ENCODE data around the gene RUNX2.

RUNX2 gene

DNA sequence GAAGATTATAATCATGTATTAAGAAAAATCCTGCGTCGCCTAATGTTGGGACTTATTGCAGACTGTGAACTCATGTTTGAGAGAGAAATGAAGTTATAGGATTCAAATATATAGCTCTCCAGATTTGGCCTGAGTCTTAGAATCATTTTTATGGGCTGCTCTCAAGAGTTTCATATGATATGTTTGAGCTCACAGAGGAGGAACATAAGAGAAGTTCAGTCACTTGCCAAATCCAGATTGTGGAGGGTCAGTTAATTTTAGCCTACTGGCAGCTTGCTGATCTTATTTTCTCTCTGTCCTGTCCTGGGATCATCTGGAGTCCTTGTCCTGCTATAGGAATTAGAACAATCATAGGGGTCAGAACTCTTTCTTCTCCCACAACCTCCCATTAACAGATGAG, 235.7 kb downstream of the RUNX2 start:
- DNase-seq: no peak

DNA sequence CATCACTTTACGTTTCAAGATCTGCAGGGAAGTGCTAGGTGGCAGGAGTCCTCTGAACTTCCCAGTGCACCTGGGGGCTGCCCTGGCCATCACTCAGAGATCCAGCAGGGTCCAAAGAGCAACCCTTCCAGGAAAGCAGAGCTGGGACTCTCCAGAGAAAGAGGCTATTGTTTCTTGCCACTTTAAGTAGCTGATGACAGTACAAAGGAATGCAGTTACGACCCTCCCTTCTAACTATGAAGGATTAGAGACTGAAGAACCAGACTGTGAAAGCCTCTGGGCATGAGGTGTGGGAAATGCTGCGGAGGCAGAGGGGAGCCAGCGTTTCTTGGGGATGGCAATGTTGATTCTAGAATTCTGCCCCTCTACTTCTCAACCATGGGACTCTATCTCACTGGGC, 238.8 kb downstream of the RUNX2 start:
- no peak for DNase-seq

DNA sequence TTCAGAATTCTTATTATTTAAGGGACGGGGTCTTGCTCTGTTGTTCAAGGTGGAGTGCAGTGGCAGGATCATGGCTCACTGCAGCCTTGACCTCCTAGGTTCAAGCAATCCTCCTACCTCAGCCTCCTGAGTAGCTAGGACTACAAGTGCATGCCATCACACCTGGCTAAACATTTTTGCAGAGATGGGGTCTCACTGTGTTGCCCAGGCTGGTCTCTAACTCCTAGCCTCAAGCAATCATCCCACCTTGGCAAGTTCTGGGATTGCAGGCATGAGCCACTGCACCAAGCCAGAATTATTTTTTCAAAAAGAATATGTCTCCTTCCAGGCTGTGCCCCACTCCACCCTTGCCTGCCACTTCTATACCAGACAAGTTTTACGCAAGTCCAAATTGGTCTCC, 239.7 kb downstream of the RUNX2 start:
- no peak for DNase-seq

DNA sequence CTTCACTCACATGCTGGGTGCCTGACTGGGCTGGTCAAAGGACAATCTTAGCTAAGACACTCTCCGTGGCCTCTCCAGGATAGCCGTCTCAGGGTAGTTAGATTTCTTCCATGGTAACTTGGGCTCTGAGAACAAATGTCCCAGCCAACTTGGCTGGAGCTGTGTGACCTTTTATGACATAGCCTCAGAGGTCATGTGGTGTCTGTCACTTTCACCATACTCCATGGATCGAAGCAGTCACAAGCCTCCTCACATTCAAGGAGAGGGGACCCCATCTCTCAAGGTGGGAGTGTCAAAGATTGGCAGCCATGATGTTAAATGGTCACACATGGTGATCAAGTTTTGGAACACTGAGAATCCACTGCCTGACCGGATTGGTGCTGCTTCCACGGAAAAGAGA, 240.5 kb downstream of the RUNX2 start:
- no peak for DNase-seq

DNA sequence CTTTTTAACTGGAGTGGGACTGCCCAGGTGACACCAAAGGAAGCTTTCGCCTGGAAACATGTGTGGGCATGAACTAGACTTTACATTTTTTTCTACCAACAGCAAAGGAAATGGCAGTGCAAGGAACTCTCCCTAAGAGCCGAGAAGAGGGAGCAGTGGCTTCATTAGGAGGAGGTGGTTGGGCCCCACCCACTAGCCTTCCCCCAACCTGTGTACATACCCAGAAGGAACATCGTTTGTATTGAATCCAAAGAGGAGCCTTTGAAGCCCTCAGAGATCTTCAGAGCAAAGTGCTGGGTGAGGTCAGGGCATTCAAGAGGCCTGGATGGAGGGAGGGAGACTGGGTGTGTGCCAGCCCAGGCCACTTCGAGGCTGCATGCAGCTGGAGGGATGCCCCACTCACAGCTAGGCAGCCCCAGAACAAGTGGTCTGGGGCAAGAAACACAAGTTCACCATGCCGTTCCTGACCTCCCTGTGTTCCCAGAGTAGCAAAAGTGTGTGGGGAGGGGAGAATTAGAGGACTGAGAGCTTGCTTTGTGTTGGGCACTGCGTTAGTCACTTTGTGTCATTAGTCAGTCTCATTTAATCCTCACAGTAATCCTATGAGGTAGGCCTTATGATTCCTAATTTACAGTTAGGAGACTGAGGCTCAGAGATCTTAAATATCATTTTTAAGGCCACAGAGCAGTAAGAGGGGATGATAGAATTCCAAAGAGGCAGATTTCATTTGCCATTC, 241.2 kb downstream of the RUNX2 start:
- no peak for DNase-seq

DNA sequence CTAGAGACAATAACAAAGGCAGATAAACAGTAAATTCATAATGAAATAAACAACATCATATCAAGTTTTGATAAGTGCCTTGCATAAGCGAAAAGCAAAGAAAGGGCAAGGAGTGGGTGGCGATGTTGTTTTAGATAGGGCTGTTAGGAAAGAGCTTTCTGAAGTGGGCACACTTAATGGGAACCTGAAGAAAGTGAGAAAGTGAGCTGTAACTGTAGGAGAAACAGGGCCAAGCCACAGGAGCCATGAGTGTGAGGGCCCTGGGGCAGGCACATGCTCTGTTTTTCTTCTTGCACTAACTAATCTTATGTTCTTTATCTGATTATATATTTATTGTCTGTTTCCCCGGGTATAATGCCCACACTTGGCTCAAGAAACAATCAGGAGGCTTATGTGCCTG, 243.0 kb downstream of the RUNX2 start:
- DNase-seq: no peak

DNA sequence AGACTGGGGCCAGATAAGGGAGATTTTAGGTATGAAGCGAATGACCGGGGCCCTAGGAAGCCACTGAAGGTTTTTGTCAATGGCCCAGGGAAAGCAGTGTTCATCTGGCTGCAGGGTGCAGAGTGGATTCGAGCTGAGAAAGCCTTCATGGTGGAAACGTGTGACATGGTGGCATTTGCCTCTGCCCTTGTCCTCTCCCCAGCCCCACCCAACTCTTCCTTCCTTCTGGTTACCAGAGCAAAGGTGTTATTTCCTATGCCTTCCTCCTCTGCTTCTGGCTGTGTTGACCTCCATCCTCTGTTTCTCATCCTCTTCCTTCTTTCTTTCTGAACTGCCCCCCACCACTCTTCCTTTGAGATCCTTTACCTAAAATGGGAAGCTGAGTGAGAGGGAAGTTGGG, 244.7 kb downstream of the RUNX2 start:
- no peak for DNase-seq

DNA sequence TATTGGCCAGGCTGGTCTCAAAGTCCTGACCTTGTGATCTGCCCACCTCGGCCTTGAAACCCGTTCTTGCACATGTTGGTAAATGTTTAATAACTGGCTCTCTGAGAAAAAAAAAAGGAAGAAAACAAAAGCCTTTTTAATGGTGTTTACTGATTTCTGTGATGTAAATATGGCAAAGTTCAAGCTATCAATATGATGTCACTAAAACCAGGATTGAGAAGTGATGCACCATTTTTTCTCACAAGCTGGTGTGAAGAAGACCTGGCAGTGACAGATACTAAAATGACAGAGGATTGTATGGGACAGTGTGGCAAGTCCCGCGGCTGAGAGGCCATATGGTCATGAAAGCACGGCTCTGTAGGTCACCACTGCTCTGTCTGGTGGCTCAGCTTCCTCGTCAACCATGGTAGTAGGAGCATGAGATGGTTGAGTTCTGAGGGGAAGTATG, 245.9 kb downstream of the RUNX2 start:
- DNase-seq: no peak

DNA sequence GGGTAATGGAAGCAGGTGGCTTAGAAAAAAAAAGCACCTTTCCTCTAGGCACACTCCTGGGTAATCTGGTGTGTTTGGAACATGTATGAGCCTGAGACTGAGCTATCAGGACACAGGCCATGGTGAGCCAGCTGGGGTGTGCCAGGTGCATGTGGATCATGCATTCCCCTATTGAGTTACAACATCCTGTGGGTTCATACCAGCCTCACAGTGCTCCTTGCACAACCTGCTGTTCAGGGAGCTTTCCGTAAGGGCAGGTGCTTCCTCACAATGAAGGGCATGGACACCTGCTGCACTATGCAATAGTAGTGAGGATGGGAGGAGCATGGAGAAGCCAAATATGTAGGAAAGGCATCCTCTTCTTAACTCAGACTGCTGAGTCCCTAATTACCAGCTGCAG, 246.8 kb downstream of the RUNX2 start:
- DNase-seq: no peak

DNA sequence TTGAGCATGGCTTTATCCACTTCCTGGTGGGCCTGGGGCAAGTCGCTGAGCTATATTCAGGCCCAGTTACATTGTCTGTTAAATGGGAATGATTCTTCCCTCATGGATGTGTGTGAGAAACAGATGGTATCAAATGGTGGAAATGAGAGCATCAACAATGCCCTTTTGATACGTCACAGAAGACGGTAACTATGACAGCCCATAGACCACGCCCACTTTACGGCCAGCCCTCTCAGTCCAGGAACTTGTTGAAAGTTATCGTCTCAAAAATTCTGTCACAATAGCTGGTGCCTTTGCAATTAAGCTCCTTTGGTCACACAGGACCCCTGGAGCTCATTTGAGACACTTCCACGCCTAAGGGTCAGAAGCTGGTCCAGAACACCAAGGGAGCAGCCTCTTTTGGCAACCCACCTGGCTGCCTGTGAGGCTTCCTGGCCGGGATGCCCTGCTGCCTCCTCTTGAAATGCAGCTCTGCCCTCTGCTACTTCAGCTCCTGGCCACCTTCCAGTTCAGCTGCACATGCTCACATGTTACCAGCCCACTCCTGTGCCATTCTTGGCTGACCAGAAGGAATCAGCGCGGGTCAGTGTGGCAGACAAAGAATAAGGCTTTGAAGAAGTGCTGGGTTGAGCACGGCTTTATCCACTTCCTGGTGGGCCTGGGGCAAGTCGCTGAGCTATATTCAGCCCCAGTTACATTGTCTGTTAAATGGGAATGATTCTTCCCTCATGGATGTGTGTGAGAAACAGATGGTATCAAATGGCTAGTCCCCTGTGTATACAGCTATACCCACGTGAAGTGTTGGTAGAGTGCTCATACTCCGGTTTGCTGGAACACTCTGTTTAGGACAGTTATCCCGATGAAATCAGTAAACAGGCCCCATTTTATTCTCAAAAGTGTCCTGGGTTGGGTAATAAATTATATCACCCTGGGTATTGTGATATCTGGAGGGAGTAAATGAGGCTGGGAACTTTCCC, 248.8 kb downstream of the RUNX2 start:
- no peak for DNase-seq

DNA sequence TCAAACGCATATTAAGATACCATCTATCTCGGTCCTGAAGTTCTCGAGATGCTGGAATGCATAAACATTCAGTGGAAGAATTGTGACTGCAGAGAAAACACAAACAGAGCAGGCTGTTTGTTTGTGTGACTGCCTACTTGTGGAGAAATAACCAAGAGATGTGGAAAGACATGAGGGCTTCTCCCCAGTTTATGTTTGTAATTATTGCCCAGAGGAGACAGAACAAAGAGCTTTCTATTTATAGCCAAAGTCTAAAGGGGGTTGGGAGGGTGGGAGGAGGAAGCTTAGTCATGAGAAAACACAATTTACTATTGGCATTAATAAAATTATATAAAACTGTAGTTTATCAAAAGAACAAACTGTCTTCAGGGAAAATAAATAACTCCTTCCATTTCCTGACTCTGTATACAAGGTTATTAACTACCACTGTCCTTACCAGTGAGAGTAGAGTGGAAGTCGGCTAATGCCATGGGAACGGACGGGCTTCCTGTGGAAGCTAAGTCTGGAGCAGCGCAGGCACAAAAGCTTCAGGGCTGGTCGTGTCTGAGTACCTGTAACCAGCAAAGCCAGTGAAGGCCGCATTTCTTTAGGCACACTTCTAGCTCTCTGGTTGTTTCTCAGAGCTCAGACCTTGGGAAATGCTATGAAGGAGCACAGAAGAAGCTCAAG, 249.8 kb downstream of the RUNX2 start:
- DNase-seq: no peak

DNA sequence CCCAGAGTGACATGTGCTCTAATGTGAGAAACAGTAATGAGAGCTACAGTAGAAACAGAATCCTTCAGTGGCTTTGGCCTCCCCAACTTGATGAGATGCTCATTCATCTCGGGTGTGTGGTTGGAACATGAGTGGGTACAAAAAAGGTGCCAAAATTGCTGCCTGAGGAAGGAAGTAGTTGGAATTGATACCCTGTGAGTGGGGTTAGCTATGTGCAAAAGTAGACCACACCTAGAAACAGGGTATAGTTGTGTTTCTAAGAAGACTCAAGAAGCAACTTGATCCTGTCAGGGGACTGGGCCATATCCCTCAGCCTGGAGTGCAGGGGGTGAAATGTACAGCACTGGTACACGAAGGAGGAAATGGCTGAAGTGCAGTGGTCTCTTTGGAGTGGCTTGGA, 256.0 kb downstream of the RUNX2 start:
- no peak for DNase-seq

DNA sequence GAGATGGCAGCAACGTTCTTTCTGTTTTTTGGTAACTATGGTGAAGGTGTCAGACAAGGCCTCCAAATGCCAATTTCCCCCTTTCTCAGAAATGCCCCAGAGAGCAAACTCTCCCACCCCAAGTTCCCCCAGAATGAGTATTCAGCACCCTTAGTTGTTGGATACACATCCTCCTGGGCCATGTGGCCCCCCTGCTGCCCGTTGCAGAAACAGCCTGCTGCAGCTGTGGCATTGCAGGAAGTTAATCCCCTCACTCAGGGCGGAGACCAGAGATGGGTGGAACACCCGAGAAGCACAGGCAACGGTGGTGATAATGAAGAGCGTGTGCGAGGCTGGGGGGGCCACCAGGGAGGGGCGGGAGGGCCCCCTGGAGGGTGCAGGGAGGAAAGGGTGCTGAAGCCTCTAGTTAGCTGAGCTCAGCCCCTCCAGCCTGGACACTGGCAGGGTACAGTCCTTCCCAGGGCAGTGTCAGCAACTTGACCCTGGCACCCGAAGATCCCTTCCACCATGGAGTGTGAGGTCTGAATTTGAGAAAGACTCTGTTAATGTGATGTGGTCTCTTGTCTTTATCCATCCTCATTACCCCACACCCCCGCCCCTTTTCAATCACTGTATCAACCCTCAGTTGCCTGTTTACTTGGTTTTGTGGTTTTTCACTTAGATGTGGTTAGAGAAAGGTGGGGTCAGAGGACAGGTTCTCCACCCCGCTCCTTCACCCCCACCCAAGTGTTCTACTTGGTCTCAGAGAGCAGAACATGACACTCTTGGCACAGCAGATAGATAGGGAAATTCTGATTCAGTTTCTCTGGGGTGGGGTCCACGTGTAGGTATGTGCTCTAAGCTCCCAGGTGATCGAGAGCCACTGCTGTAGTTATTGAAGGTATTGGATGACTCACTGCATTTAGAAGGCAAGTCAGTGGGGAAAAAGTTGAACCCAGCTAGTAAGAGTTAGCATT, 258.4 kb downstream of the RUNX2 start:
- DNase-seq: no peak

DNA sequence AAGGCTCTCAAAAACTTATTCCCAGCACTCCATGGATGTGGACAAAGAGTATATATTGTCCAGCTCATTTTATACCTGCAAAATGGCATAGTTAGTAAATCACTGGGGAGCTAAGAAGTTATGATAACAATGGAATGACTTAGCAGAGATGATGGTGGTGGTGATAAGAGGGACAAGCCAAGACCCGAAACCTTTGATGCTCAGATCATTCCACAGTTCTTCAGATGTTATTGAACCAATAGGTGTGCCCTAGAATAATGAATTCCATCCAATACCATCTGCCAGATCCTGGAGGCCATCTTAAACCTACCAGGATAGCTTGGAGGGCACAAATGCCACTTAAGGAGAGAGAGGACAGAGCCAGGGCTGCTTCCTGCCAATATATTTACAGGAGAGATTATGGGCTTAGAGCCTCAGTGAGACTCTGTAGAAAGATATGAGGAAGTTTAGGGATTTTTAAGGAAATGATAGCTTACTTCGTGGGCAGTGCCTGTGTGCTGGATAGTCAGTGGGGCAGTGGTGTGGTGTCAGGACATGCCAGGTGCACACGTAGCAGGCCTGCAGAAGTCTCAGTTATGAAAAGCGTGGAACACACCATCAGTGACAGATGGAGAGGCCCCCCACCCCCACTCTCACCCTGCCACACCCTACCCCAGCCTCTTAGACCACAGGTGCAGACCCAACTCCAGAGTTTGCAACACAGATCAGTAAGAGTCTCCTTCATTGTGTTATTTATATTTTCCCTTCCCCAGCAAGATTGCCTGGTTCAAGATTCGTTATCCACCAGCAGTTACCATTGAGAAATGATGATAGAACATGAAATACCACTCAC, 259.3 kb downstream of the RUNX2 start:
- DNase-seq: no peak

DNA sequence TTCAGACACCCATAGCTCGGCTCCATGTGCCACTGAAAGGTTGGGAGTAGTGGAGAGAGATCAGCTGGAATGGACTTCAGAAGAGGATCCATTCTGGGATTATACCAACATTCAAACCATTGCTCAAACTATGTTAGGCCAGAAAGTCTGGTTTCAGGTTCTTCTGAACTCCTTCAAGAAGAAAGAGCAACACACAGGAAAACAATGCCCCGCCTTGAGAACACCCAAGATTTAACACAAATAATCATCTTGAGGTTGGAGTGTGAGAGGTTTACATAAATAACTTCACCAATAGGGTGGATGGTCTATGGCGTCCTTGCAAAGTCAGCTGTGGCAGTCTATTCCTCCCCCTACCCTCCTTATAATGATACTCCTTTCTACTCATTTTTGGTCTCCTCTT, 261.2 kb downstream of the RUNX2 start:
- DNase-seq: no peak

DNA sequence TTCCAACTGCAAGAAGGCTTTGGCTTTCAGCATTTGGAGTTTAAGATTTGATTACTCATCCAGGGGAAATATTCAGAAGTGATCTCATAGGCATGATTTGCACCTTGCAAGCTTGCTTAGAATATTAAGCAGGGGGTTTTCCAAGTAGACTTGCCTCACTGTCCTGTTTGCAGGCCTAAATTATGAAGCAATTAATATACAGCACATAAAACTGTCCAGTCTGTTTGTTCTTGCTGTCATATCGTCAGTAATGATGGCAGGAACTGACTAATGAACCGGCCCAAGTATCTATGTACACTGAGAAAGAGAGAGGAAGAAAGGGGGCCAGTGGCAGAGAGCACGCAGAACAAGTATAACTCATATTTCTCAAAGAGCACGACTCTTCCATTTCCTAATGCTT, 262.1 kb downstream of the RUNX2 start:
- no peak for DNase-seq

DNA sequence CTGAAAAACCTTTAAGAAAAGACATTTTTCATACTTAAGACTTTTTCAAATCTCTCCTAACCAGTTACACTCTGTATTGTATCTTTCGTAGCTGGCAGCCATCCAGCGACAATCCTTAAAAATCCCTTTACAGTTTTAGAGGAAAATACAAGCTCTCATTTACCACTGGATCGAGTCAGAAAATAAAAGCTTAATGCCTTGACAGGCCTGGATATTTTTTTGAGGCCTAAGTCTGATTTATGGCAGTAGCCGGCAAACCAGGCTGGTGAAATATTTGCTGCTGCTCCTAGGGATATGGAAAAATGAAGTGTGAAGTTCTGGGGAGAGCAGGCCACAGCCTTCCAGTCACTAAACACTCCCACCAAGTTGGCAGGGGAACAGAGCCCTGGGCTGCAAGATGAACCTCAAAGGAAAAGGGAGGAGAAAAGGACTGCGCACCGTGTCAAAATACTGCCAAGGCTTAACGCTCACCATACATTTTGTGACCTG, 262.6 kb downstream of the RUNX2 start:
- no peak for DNase-seq

DNA sequence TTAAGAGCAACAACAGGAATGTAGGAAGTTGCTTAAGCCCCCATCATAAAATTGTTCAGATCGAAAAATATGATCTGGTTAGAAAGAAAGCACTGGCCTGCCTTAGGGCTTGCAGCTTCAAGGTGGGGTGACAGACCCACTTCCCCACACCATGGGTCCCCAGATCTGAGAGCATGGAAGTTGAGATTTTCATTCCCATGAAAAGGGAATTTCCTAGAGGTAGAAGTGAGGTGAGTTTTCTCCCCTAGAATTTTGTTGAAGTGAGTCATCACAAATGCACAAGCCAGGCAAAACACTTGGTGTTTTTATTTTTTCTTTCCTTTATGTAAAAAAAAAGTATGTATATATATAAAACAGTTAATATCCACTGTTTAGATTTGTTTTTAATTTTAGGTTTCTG, 263.2 kb downstream of the RUNX2 start:
- no peak for DNase-seq

DNA sequence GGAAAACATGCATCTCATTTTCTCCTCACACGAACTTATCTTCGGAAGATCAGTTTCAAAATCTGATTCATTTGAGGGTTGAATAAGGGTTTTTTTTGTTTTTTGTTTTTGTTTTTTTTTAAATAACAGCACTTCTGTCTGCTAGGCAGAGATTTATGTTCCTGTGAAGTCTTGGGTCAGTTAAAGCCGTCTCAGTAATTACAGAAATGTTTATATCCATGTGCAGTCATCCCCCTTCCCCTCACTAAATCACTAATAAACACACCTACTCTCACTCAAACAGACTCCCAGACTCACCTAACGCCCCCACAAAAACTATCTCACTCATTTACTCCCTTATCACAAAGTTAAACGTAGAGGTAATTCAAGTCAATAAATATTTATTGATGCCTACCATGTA, 263.8 kb downstream of the RUNX2 start:
- DNase-seq: no peak

DNA sequence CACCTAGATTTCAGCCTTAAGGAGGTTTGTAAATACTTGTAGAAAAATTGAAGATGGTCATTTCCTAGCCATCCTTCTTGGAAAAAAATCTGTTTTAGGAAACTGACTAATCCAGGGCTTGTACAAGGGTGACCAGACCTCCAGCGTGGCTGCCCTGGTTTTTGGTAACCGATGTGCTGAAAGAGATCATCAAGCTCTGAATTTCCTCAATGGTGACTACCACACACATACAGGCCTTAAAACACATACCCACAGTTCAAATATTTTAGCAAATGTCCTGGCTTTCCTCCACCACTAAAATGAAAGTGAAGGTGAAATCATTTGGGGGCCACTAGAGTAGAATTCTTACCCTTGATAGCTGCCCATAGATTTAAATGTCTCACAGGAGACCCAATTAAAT, 264.9 kb downstream of the RUNX2 start:
- no peak for DNase-seq

Measured in NCI-H1105 (cell line).